ENCODE data around the gene MORN1. TPM values are rescaled to one million over a fixed set of nuclear protein-coding genes. Genes with fewer than 3 reads are reported as not detected.

The MORN1 gene
- total RNA-seq, 1 donor, result 13.4 TPM

DNA sequence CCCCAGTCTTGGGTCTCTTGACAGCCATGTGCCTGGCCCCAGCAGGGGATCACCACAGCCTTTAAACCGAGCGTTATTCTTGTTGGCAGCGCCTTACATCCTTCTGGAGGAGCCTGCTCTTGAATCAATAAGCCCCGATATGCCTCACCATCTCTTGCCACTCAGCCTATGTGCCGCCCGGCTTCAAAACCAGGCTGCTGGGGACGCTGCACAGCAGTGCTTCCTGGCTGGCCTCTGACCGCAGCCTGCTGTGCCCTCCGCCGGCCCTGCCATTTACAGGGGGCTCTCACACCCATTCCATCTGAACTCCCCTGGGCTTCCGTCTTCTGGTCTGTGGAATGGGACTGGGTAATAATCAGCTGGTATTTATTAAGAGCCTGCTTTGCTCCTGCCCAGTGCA is 24.0 kb upstream of the MORN1 start:
- H3K4me2 ChIP-seq (ENCODE audit: insufficient read depth, low read length), result no peak overlapping the region
- no peaks in the 10 kb centered on the region for H4K20me1 ChIP-seq (ENCODE audit: insufficient read depth, low read length)
- peaks cover under 1% of the 10 kb centered on the region for H3K36me3 ChIP-seq (ENCODE audit: insufficient read depth, low read length)
- DNase-seq (ENCODE audit: insufficient read length, low spot score, missing footprints), result no peak
- no peak overlapping the region for H2AFZ ChIP-seq (ENCODE audit: low read length)
- peaks cover 12% of the 10 kb centered on the region for H3K79me2 ChIP-seq (ENCODE audit: insufficient read depth, low read length)
- H3K9me3 ChIP-seq (ENCODE audit: low read depth, low read length), result no peaks in the 10 kb centered on the region
- peaks cover 16% of the 10 kb centered on the region for H3K4me1 ChIP-seq (ENCODE audit: insufficient read depth, low read length)
- no peak for TF ChIP-seq CTCF (IDR thresholded peaks at IDR 0.05; ENCODE audit: extremely low read depth, low read depth, low read length)
- H3K4me3 ChIP-seq (ENCODE audit: insufficient read depth, low read length), result no peak overlapping the region
- H3K27ac ChIP-seq (ENCODE audit: low read depth, low read length), result no peak overlapping the region
- peaks cover 19% of the 10 kb centered on the region for H3K27me3 ChIP-seq (ENCODE audit: insufficient read depth, low read length)

GRCh38 chr1:2414297-2414958 is 23.1 kb upstream of the MORN1 start:
- no peak overlapping the region for H3K27ac ChIP-seq (ENCODE audit: low read depth, low read length)
- H4K20me1 ChIP-seq (ENCODE audit: insufficient read depth, low read length), result no peaks in the 10 kb centered on the region
- peaks cover 16% of the 10 kb centered on the region for H3K4me1 ChIP-seq (ENCODE audit: insufficient read depth, low read length)
- H3K4me2 ChIP-seq (ENCODE audit: insufficient read depth, low read length), result peak overlapping the region; percentile 71
- H3K79me2 ChIP-seq (ENCODE audit: insufficient read depth, low read length), result peaks cover 12% of the 10 kb centered on the region
- H3K27me3 ChIP-seq (ENCODE audit: insufficient read depth, low read length), result peaks cover 19% of the 10 kb centered on the region
- peaks cover 6% of the 10 kb centered on the region for H3K36me3 ChIP-seq (ENCODE audit: insufficient read depth, low read length)
- peak overlapping the region; percentile 28 for H3K4me3 ChIP-seq (ENCODE audit: insufficient read depth, low read length)
- peak overlapping the region; percentile 82 for H2AFZ ChIP-seq (ENCODE audit: low read length)
- TF ChIP-seq CTCF (IDR thresholded peaks at IDR 0.05; ENCODE audit: extremely low read depth, low read depth, low read length), result peak; percentile 90
- DNase-seq (ENCODE audit: insufficient read length, low spot score, missing footprints), result peak; percentile 100
- no peaks in the 10 kb centered on the region for H3K9me3 ChIP-seq (ENCODE audit: low read depth, low read length)

DNA sequence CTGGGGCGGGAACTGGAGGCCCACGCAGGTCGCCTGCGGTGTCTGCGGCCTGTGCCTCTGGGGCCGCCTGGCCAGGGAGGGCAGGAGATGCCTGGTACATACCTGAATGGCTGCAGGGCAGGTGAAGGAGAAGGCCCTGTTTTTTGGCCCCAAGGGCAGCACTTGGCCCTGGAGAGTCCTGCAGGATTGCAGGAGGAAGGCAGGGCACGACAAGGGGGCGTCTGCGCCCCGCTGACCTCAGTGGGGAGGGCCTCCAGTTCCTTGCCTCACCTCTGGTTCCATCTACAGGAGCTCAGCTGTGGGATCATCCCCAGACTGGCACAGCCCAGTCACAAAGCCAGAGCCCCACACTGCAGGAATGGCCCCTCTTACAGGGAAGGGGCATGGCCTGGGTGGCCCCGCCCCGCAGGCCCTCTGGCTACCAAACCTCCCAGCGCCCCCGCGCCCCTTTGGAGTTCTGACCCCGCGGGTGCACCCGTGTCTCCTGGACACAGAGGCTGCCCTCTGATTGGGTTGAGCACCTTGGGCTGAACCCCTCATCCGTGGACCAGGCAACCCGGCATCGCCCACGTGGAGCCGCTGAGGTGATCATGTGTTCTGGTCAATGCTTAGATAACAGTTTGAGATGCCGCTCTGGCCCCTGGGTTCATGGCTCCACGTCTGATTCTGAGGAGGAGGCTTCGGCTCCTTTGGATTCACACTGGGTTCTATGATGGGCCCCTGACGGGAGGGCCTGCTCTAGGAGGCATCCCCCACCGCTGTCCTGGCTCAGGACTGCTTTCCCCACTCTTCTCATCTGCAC is 22.3 kb upstream of the MORN1 start:
- Histone ChIP-seq H2AFZ (ENCODE audit: low read length) (peak overlapping the region; percentile 82), H4K20me1 (ENCODE audit: insufficient read depth, low read length) (no peaks in the 10 kb centered on the region), H3K27ac (ENCODE audit: low read depth, low read length) (no peak overlapping the region), H3K4me3 (ENCODE audit: insufficient read depth, low read length) (peak overlapping the region; percentile 93), H3K4me1 (ENCODE audit: insufficient read depth, low read length) (peaks cover 16% of the 10 kb centered on the region), H3K27me3 (ENCODE audit: insufficient read depth, low read length) (peaks cover 19% of the 10 kb centered on the region), H3K4me2 (ENCODE audit: insufficient read depth, low read length) (peak overlapping the region; percentile 84), H3K36me3 (ENCODE audit: insufficient read depth, low read length) (peaks cover 13% of the 10 kb centered on the region), H3K9me3 (ENCODE audit: low read depth, low read length) (no peaks in the 10 kb centered on the region), H3K79me2 (ENCODE audit: insufficient read depth, low read length) (peaks cover 12% of the 10 kb centered on the region)
- no peak for DNase-seq (ENCODE audit: insufficient read length, low spot score, missing footprints)
- TF ChIP-seq CTCF (IDR thresholded peaks at IDR 0.05; ENCODE audit: extremely low read depth, low read depth, low read length), result no peak
